Ectodermal cell (in vitro differentiated cells): Measurements from ENCODE around the gene ARFGAP1.
A peak's percentile ranks its signal among the peaks of the same experiment; 100 is the strongest.

ENCODE experiments used
- H3K27ac ChIP-seq: 2 replicates; pipeline ENCODE4 v1.7.0; 2013; ENCODE audit warnings: mild to moderate bottlenecking, low read depth, low read length; ENCODE audit not compliant: insufficient read depth, poor library complexity, severe bottlenecking
- H3K27me3 ChIP-seq: 2 replicates; pipeline ENCODE4 v1.7.0; 2013; ENCODE audit warnings: mild to moderate bottlenecking, low read length; ENCODE audit not compliant: insufficient read depth, control insufficient read depth, poor library complexity, severe bottlenecking
- H3K36me3 ChIP-seq: one replicate; pipeline ENCODE4 v1.7.0; 2013; ENCODE audit warnings: low read length; ENCODE audit not compliant: control insufficient read depth, insufficient read depth
- H3K4me1 ChIP-seq: one replicate; pipeline ENCODE4 v1.7.0; 2013; ENCODE audit warnings: low read length; ENCODE audit not compliant: control insufficient read depth, insufficient read depth
- H3K4me3 ChIP-seq: 2 replicates; pipeline ENCODE4 v1.7.0; 2013; ENCODE audit warnings: low read depth, low read length, control low read depth; ENCODE audit not compliant: insufficient read depth
- H3K9me3 ChIP-seq: 2 replicates; pipeline ENCODE4 v1.7.0; 2013; ENCODE audit warnings: mild to moderate bottlenecking, low read length, moderate library complexity; ENCODE audit not compliant: control insufficient read depth
- WGBS, 2 experiments: methylation state at CpG; one replicate each; pipeline ENCODE4 v1.1.7; 2013; ENCODE audit warnings: missing lambda C conversion rate in 2 of 2; 5-methylcytosine and 5-hydroxymethylcytosine counted together

Gene ARFGAP1

GRCh38 chr20:63268671-63269439 lies 3.8 kb upstream of the ARFGAP1 start:
- WGBS, 2 experiments, result 67 to 74% methylated on average over 18 of the region's 18 CpGs
- no peaks in the 10 kb centered on the region for H3K27me3 ChIP-seq
- no peak overlapping the region for H3K4me3 ChIP-seq
- no peak overlapping the region for H3K27ac ChIP-seq
- H3K9me3 ChIP-seq, result no peaks in the 10 kb centered on the region
- peaks cover 5% of the 10 kb centered on the region for H3K4me1 ChIP-seq
- no peaks in the 10 kb centered on the region for H3K36me3 ChIP-seq

DNA sequence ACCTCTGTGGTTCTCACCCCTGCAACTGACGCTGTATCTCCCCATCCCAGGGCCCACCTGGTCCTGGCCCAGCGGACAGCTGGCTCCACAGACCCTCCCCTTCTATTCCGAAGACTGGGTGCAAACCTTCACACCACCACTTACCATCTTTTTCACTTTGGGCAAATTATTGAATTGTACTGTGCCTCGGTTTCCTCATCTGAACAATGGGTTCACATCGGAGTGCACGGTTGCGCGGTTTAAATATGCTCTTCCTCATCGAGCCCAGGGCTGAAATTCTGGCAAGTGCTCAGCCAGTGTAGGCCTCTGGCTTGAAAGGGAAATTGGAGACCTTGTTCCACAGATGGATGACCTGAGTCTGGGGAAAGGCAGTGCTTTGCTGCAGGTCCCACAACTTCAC lies 2.9 kb upstream of the ARFGAP1 start:
- no peaks in the 10 kb centered on the region for H3K36me3 ChIP-seq
- no peak overlapping the region for H3K4me3 ChIP-seq
- 88 to 90% methylated on average over 9 of the region's 9 CpGs for WGBS, 2 experiments
- H3K4me1 ChIP-seq, result peaks cover 7% of the 10 kb centered on the region
- H3K9me3 ChIP-seq, result no peaks in the 10 kb centered on the region
- no peaks in the 10 kb centered on the region for H3K27me3 ChIP-seq
- H3K27ac ChIP-seq, result no peak overlapping the region

GRCh38 chr20:63270606-63271325 lies 1.8 kb upstream of the ARFGAP1 start:
- WGBS, 2 experiments, result 94 to 95% methylated on average over 9 of the region's 9 CpGs
- Histone ChIP-seq H3K4me1 (peaks cover 7% of the 10 kb centered on the region), H3K36me3 (no peaks in the 10 kb centered on the region), H3K4me3 (no peak overlapping the region), H3K27me3 (no peaks in the 10 kb centered on the region), H3K9me3 (no peaks in the 10 kb centered on the region), H3K27ac (no peak overlapping the region)

- no peaks in the 10 kb centered on the region for H3K27me3 ChIP-seq
- H3K9me3 ChIP-seq, result no peaks in the 10 kb centered on the region
- peaks cover 7% of the 10 kb centered on the region for H3K4me1 ChIP-seq
- 0 to 1% methylated on average over 37 of the region's 37 CpGs for WGBS, 2 experiments
- H3K27ac ChIP-seq, result no peak overlapping the region
- peak overlapping the region; percentile 64 for H3K4me3 ChIP-seq
- peaks cover 10% of the 10 kb centered on the region for H3K36me3 ChIP-seq
These were observed 506 bp downstream of the ARFGAP1 start for GRCh38 chr20:63273059-63273579.

DNA sequence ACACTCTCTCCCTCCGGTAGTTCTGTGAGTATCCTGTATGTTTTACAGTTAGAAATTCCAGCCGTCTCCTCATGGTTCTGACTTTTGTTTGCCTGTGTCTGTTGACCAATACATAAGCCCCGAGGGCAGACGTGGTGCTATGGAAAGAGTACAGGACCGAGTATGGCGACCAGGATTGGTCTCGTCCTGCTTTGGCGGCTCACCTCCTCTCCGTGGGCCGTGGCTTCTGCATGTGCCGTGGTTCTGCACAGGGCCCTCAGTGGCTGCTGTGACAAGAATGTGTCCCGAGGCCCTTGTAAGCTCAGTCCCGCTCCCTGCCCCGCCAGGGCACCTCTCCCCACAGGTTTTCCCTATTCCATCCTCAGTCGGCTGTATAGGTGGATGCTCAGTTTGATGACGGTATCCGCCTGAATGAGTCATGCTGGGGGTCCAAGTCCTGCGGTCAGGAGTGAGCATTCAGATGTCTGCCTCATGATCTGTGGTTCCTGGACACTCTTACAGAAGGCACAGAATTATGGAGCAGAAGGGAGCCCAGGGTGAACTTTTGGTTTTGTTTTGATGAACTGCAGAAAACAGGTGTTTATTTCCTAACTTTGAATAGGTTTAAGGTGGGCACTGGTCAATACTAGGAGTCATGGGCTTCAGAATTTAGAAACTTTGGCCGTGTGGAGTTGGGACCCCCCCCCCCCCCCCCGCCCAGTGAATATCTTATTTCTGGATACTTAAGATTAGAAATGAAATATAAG lies 1.2 kb downstream of the ARFGAP1 start:
- H3K27ac ChIP-seq, result no peak overlapping the region
- peak overlapping the region; percentile 64 for H3K4me3 ChIP-seq
- H3K27me3 ChIP-seq, result no peaks in the 10 kb centered on the region
- 56 to 61% methylated on average over 18 of the region's 20 CpGs for WGBS, 2 experiments
- no peaks in the 10 kb centered on the region for H3K9me3 ChIP-seq
- H3K4me1 ChIP-seq, result peaks cover 7% of the 10 kb centered on the region
- H3K36me3 ChIP-seq, result peaks cover 12% of the 10 kb centered on the region

GRCh38 chr20:63274381-63275228 lies 2.0 kb downstream of the ARFGAP1 start:
- Histone ChIP-seq H3K27me3 (no peaks in the 10 kb centered on the region), H3K4me1 (peaks cover 4% of the 10 kb centered on the region), H3K27ac (no peak overlapping the region), H3K9me3 (no peaks in the 10 kb centered on the region), H3K36me3 (peaks cover 12% of the 10 kb centered on the region), H3K4me3 (no peak overlapping the region)
- WGBS, 2 experiments, result 92 to 93% methylated on average over 17 of the region's 17 CpGs

DNA sequence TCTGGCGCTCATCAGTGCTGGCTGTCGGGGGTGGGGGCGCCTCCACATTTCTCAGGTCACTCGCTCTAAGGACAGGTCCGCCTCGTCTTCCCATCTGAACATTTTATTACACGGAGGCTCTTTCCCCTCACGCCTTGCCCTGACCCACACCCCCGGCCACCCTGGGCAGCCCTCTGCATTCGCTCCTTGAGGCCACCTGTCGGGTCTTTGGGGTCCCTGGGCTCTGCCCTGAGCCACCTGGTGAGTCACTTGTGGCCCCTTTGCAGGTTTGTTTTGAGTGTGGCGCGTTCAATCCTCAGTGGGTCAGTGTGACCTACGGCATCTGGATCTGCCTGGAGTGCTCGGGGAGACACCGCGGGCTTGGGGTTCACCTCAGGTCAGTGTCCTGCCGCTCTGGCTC lies 3.2 kb downstream of the ARFGAP1 start:
- Histone ChIP-seq H3K27ac (no peak overlapping the region), H3K9me3 (no peaks in the 10 kb centered on the region), H3K4me3 (no peak overlapping the region), H3K4me1 (peaks cover 4% of the 10 kb centered on the region), H3K27me3 (no peaks in the 10 kb centered on the region), H3K36me3 (peaks cover 12% of the 10 kb centered on the region)
- 95 to 96% methylated on average over 18 of the region's 18 CpGs for WGBS, 2 experiments

GRCh38 chr20:63276956-63277355 lies 4.3 kb downstream of the ARFGAP1 start:
- H3K27me3 ChIP-seq, result no peaks in the 10 kb centered on the region
- H3K4me1 ChIP-seq, result peaks cover 4% of the 10 kb centered on the region
- H3K9me3 ChIP-seq, result no peaks in the 10 kb centered on the region
- no peak overlapping the region for H3K27ac ChIP-seq
- H3K36me3 ChIP-seq, result peaks cover 12% of the 10 kb centered on the region
- H3K4me3 ChIP-seq, result no peak overlapping the region
- 95 to 96% methylated on average over 20 of the region's 20 CpGs for WGBS, 2 experiments

DNA sequence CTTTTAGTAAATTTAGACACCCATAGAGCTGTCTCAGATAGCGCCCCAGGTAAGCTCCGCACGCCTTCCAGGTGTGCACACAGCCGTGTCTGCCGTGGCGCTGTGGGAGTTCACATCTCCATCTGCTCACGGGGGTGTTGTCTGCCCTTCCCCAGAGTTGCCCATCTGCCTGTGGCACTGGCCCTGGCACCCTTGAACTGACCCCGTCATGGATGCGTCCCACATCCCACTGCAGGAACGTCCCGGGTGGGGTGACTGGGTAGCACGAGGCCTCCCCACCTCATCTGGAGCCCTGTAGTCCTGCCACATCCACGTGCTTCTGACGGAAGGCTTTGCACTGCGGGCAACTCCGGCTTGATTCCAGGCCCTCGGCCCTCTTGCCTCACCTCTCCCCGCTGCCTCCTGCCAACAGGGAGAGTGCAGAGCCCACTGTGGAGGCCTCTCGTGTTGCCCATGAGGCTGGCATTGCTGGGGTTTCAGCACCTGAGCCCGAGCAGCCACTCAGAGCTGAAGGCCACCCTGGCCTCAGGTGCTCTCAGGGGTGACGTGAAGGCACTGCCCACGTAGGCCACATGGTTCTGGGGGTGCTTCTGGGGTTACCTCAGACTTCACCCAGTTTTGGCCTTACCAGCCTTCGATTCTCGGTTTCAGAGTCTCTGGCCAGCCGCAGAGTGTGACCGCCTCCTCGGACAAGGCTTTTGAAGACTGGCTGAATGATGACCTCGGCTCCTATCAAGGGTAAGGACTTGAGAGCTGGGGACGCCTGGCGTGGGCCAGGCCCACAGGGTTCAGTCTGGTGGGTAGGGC lies 5.1 kb downstream of the ARFGAP1 start:
- Histone ChIP-seq H3K36me3 (peaks cover 14% of the 10 kb centered on the region), H3K27ac (no peak overlapping the region), H3K4me3 (no peak overlapping the region), H3K27me3 (no peaks in the 10 kb centered on the region), H3K4me1 (peaks cover 4% of the 10 kb centered on the region), H3K9me3 (no peaks in the 10 kb centered on the region)
- WGBS, 2 experiments, result 95 to 96% methylated on average over 30 of the region's 30 CpGs
